Astrocyte of the cerebellum (primary cell): Measurements from ENCODE around the gene ZNF473.
"Not testable (repeated sequence)": the region's sequence is repeated elsewhere in the genome, so short reads cannot be mapped to it uniquely, and the experiment has no call there.

Experiments used
- DNase-seq: peaks from one replicate; pipeline ENCODE4 v3.0.0-alpha.2; 2011; ENCODE audit warnings: low read depth
- H3K4me3 ChIP-seq: 2 replicates; pipeline ENCODE4 v1.5.1; 2011; ENCODE audit warnings: mild to moderate bottlenecking, low read depth, low read length, moderate library complexity
- in situ Hi-C: cut with HindIII; loops from 2 replicates; pipeline ENCODE4 v1.10.0; 2017; ENCODE audit warnings: low sequenced_read_pairs
- TF ChIP-seq, protein P1 (sequence below): IDR thresholded peaks from 2 replicates; pipeline ENCODE4 v1.5.1; 2012; ENCODE audit warnings: low read length, low read depth, moderate library complexity, mild to moderate bottlenecking; ENCODE audit errors: missing control alignments

ZNF473 gene

DNA sequence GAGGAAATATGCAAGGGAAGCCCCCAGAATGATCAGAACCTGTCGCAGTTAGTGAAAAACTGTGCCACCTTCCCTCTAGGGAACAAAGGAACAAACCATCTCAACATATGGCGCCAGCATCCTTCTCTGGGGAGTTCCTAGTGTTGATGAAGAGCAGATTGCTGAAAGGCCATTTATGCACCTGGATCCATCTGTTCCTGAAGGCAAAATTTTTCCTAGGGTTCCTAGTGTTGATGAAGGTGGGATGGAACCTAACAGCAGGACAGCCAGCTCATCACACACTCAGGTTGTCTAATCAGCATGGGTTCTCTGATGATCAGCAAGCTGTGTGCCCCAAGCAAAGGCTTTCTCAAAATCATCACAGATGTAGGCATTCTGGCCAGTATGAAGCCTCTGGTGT, 32.6 kb downstream of the ZNF473 start:
- in situ Hi-C loops, result no loop called here
- no peak for DNase-seq
- no peak overlapping the region for H3K4me3 ChIP-seq
- TF ChIP-seq, protein P1, sequence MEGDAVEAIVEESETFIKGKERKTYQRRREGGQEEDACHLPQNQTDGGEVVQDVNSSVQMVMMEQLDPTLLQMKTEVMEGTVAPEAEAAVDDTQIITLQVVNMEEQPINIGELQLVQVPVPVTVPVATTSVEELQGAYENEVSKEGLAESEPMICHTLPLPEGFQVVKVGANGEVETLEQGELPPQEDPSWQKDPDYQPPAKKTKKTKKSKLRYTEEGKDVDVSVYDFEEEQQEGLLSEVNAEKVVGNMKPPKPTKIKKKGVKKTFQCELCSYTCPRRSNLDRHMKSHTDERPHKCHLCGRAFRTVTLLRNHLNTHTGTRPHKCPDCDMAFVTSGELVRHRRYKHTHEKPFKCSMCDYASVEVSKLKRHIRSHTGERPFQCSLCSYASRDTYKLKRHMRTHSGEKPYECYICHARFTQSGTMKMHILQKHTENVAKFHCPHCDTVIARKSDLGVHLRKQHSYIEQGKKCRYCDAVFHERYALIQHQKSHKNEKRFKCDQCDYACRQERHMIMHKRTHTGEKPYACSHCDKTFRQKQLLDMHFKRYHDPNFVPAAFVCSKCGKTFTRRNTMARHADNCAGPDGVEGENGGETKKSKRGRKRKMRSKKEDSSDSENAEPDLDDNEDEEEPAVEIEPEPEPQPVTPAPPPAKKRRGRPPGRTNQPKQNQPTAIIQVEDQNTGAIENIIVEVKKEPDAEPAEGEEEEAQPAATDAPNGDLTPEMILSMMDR, result no peak

DNA sequence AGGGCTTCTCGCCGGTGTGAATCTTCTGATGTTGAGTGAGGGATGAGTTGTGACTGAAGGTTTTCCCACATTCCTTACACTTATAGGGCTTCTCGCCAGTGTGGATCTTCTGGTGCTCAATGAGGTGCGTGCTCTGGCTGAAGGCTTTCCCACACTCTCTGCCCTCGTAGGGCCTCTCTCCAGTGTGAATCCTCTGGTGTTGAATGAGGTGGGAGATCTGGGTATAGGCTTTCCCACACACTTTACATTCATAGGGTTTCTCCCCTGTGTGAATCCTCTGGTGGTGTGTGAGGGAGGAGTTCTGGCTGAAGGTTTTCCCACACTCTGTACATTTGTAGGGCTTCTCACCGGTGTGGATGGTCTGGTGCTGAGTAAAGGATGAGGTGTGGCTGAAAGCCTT, 33.2 kb downstream of the ZNF473 start:
- in situ Hi-C loops, result no loop called here
- TF ChIP-seq, protein P1, result no peak
- DNase-seq, result no peak
- H3K4me3 ChIP-seq, result no peak overlapping the region

DNA sequence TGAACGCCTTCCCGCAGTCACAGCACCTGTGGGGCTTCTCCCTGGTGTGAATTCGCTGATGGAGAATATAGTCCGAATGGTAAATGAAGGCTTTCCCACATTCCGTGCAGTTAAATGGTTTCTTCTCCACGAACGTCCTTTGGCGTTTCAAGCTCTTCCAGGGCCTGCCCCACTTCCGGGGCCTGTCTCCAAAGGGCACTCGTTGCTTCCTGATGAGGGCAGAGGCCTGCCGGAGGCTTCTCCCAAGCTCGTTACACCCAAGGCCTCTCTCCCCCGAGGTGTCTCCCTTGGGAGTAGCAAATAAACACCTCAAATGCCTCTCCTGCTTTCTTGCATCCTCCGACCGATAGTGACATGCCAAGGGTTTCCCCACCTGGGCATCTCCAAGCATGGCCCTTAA, 34.3 kb downstream of the ZNF473 start:
- in situ Hi-C loops, result no loop called here
- TF ChIP-seq, protein P1, result no peak
- no peak for DNase-seq
- H3K4me3 ChIP-seq, result no peak overlapping the region

DNA sequence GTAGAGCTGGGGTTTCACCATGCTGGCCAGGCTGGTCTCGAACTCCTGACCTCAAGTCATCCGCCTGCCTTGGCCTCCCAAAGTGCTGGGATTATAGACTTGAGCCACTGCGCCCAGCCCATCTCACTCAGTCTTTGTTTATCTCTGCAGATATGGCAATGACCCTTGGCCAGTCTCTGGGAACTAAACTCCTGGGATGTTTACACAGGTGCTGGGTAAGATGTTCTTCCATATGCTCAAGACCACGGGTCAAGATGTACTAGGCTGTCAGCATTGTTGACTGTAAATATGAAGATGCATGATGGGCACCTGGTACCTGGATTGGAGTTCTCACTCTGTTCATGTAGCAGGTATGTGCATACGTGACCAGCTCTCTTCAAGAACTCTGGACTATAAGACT, 35.8 kb downstream of the ZNF473 start:
- TF ChIP-seq, protein P1, result no peak
- DNase-seq, result no peak
- in situ Hi-C loops, result no loop called here
- H3K4me3 ChIP-seq, result no peak overlapping the region

DNA sequence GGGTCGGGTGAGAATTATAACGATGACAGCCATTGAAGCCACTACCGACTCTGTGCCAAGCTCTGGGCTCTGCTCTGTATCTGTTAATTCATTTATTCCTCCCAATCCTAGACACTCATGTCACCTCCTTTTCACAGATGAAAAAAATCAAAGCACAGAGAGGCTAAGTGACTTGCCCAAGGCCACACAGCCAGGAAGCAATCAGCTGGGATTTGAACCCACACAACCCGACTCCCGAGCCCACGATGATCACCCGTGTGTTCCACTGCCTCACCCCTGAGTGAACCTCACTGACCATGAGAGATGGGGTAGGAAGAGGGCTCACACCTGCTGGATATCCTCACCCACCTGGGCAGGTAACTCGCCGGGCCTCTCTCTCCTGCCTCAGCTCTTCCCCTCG, 40.1 kb downstream of the ZNF473 start:
- in situ Hi-C loops, result no loop called here
- no peak overlapping the region for H3K4me3 ChIP-seq
- TF ChIP-seq, protein P1, result no peak
- DNase-seq, result no peak

DNA sequence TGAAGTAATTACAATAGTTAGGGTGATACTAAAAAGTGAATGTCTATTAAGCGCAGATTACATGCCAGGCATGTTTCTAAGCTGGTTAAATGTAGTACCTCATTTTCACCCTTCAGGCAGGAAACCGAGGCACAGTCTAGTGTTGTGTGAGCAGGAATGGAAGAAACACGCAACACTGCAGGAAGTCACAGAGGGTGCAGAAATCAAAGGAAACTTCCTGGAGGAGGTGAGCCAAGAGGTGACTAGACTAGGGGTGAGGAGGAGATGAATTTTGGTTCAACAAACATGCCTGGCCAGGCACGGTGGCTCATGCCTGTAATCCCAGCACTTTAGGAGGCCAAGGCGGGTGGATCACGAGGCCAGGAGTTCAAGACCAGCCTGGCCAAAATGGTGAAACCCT, 41.8 kb downstream of the ZNF473 start:
- DNase-seq, result no peak
- in situ Hi-C loops, result no loop called here
- H3K4me3 ChIP-seq, result no peak overlapping the region
- TF ChIP-seq, protein P1, result no peak

DNA sequence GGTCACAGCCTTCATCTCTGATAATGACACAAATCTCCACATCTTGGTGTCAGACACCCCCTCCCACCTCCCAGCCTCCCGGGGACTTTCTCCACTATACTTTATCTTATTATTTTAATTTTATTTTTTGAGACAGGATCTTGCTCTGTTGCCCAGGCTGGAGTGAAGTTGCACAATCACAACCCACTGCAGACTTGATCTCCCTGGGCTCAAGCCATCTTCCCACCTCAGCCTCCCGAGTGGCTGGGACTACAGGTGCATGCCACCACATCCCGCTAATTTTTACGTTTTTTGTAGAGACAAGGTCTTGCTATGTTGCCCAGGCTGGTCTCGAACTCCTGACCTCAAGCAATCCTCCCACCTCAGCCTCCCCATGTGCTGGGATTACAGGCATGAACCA, 42.6 kb downstream of the ZNF473 start:
- H3K4me3 ChIP-seq, DNase-seq, in situ Hi-C loops: not testable (repeated sequence)

DNA sequence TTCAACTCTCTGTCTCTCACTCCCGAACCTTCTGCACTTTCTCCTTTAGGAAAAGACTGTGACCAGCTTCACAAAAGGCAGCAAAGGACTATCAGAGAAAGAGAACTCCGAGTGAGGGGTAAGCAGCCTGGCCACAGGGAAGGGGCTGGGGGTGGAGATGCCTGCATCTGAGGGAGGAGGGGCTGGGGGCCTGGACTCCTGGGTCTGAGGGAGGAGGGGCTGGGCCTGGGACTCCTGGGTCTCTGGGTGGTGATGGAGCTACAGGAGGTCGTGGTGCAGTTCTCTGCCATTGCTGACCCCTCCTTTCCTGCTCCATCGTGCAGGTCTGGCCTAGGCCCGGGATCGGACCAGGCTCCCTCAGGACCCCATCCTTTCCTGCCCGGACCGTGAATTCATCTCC, 49.3 kb downstream of the ZNF473 start:
- in situ Hi-C loops, DNase-seq, H3K4me3 ChIP-seq: not testable (repeated sequence)

DNA sequence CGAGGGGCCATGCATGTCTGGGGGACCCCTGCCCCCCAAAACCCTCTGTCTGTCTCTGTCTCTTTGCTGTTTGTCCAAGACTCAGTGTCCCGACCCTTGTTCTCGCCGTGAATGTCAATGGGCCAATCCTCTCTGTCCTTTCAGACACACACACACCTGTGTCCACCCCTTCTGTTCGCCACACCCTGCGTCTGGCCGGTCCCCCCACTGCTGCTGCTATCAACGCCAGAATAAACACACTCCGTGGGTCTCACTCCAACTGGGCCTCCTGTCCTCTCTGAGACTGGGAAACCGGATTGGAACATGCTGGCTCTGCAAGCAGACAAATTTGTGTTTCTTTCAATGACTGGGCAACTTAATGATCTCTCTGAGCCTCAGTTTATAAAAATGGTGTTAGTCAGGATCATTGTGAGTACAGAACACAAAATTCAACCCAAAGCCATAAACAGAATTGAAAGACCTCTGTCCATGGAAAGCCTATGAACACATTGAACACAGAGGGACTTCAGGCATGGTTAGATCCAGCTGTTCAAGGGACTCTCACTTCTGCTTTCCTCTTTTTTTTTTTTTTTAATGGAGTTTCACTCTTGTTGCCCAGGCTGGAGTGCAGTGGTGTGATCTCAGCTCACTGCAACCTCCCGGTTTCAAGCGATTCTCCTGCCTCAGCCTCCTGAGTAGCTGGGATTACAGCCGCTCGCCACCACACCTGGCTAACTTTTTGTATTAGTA, 50.0 kb downstream of the ZNF473 start:
- DNase-seq, H3K4me3 ChIP-seq, in situ Hi-C loops: not testable (repeated sequence)

DNA sequence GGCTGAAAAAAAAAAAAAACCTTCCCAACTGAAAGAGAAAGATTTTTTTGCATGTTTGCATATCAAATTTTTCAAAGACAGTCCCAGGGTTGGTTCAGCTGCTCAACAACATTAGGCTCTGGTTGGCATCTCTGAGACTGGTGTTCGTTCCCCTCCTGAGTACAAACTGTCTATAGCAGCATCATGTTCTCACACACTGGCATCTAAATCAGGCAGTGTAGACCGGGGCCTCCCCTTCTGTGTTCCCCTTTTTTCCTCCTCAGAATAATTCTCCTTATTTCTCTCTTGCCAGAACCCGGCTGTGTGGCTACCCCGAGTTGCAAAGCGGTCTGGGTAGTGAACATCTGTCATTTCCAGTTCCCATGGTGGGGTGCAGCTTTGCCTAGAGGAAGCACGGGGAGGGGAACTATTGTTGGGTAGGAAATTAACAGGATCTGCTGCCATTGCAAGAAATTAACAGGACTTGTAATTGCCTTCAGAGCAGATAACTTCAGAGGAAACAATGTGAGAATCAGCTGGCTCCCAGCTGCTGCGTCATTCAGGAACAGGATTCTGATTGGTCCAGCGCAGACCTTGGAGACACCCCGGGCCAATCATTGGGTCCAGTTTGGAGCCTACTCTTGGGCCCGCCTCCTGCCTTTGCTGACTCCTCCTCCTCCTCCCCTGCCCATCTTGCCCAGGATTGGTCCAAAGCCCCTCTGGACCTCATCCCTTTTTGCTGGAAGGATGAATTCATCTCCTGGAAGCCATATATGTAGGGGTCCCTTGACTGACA, 51.0 kb downstream of the ZNF473 start:
- in situ Hi-C loops, DNase-seq, H3K4me3 ChIP-seq: not testable (repeated sequence)
